HuH-7 (cell line): ENCODE results near the gene CDS2.
A peak's percentile ranks its signal among the peaks of the same experiment; 100 is the strongest.

ENCODE experiments used
- DNase-seq: peaks from one replicate; pipeline ENCODE4 v3.0.0; 2011; ENCODE audit warnings: low spot score

CDS2 gene

GRCh38 chr20:5119435-5120184, 7.2 kb upstream of the CDS2 start, which contains the start of gene PCNA:
TSS of gene PCNA (minus strand) at chr20:5119958. CDS start at chr20:5119798, 160 bp downstream.
- peak; percentile 100 for DNase-seq

- DNase-seq = no peak
Observed at GRCh38 chr20:5120185-5120476, 6.7 kb upstream of the CDS2 start.

- DNase-seq = no peak
Observed at GRCh38 chr20:5122873-5123260, 3.9 kb upstream of the CDS2 start.

GRCh38 chr20:5127204-5127858, 523 bp downstream of the CDS2 start:
- DNase-seq = peak; percentile 76

GRCh38 chr20:5127859-5128424, 1.1 kb downstream of the CDS2 start:
- no peak for DNase-seq

GRCh38 chr20:5128886-5129285, 2.1 kb downstream of the CDS2 start:
- DNase-seq = no peak

- no peak for DNase-seq
Observed at GRCh38 chr20:5131502-5131901, 4.7 kb downstream of the CDS2 start.

GRCh38 chr20:5133998-5134397, 7.2 kb downstream of the CDS2 start:
- DNase-seq = no peak

- no peak for DNase-seq
Observed at GRCh38 chr20:5135363-5136012, 8.7 kb downstream of the CDS2 start.

GRCh38 chr20:5136096-5136495, 9.3 kb downstream of the CDS2 start:
- DNase-seq = no peak

- no peak for DNase-seq
Observed at GRCh38 chr20:5140195-5140594, 13.4 kb downstream of the CDS2 start.

GRCh38 chr20:5141615-5142014, 14.8 kb downstream of the CDS2 start:
- no peak for DNase-seq

GRCh38 chr20:5143851-5144250, 17.0 kb downstream of the CDS2 start:
- DNase-seq = no peak

- no peak for DNase-seq
Observed at GRCh38 chr20:5145365-5146098, 18.7 kb downstream of the CDS2 start.

GRCh38 chr20:5146099-5146668, 19.4 kb downstream of the CDS2 start:
- no peak for DNase-seq

GRCh38 chr20:5146871-5147592, 20.2 kb downstream of the CDS2 start:
- no peak for DNase-seq

- no peak for DNase-seq
Observed at GRCh38 chr20:5148581-5148980, 21.8 kb downstream of the CDS2 start.

- DNase-seq = no peak
Observed at GRCh38 chr20:5149892-5150225, 23.1 kb downstream of the CDS2 start.

GRCh38 chr20:5150226-5151076, 23.6 kb downstream of the CDS2 start:
- DNase-seq = no peak

GRCh38 chr20:5153152-5153467, 26.3 kb downstream of the CDS2 start:
- DNase-seq = no peak
